Ascending aorta (tissue), 2 donors: ENCODE results near the gene ZFYVE28. TPM values are rescaled to one million over a fixed set of nuclear protein-coding genes. Genes with fewer than 3 reads are reported as not detected.

Source experiments
- DNase-seq, 2 donors: peaks; one replicate each; pipeline ENCODE4 v3.0.0-alpha.2; 2019; ENCODE audit warnings: low spot score in 2 of 2
- H3K27ac ChIP-seq, 2 donors: fragments of 200-600 bp; sonication (generic); one replicate each; pipeline ENCODE4 v1.5.1; 2016 to 2017; ENCODE audit warnings: mild to moderate bottlenecking in 1 of 2
- H3K27me3 ChIP-seq: fragments of 200-600 bp; sonication (generic); one replicate; pipeline ENCODE4 v1.5.1; 2017
- H3K36me3 ChIP-seq, 2 donors: fragments of 200-600 bp; sonication (generic); one replicate each; pipeline ENCODE4 v1.5.1; 2016
- H3K4me1 ChIP-seq, 2 donors: fragments of 200-600 bp; sonication (generic); one replicate each; pipeline ENCODE4 v1.5.1; 2016 to 2017; ENCODE audit warnings: mild to moderate bottlenecking in 1 of 2
- H3K4me3 ChIP-seq, 2 donors: fragments of 200-600 bp; sonication (generic); one replicate each; pipeline ENCODE4 v1.5.1; 2016 to 2017; ENCODE audit warnings: mild to moderate bottlenecking in 1 of 2
- H3K9me3 ChIP-seq, 2 donors: fragments of 200-600 bp; sonication (generic); one replicate each; pipeline ENCODE4 v1.5.1; 2016
- intact Hi-C: fragments of 100-400 bp; cut with DNase I; formaldehyde crosslinking; loops from one replicate; pipeline ENCODE4 v1.15.1; 2023
- total RNA-seq: library from RNA; depleted of rRNA; stranded (reverse); fragments of >200 nt; gene quantifications from one replicate; pipeline ENCODE4 v1.1.0, GENCODE V29; 2016
- TF ChIP-seq, protein P1 (sequence below), 3 experiments: fragments of 200-600 bp in 2 of 3; fragments of 450-650 bp in 1 of 3; sonication (generic) in 2 of 3; IDR thresholded peaks; one replicate each; pipeline ENCODE4 v1.5.1; 2016 to 2019; ENCODE audit warnings: antibody characterized with exemption in 3 of 3, mild to moderate bottlenecking in 1 of 3, moderate library complexity in 1 of 3

ZFYVE28 gene
- total RNA-seq, 1 donor from 2014 or later, result 12.3 TPM

DNA sequence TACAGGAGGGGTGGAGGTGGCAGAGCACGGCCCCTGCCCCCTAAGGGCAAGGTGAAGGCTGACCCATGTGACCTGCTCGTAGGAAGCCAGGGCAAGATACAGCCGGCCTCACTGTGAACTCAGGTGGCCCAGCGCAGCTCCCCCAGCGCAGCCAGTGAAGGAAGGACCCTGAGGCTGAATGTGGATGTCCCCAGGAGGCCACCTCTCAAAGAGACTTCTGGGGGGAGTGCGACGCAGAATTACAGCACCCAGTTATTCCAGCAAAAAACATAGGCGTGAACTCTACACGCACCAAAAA lies 52.6 kb downstream of the ZFYVE28 start:
- no peaks in the 10 kb centered on the region for H3K36me3 ChIP-seq
- no peak overlapping the region for H3K27ac ChIP-seq
- no peaks in the 10 kb centered on the region for H3K9me3 ChIP-seq
- peaks cover 7 to 11% of the 10 kb centered on the region in 2 donors for H3K4me1 ChIP-seq
- no peak overlapping the region for H3K4me3 ChIP-seq
- intact Hi-C loops, result no loop called here
- peak in 1 of 2 donors; percentile 41 for DNase-seq
- no peaks in the 10 kb centered on the region for H3K27me3 ChIP-seq
- TF ChIP-seq, protein P1, sequence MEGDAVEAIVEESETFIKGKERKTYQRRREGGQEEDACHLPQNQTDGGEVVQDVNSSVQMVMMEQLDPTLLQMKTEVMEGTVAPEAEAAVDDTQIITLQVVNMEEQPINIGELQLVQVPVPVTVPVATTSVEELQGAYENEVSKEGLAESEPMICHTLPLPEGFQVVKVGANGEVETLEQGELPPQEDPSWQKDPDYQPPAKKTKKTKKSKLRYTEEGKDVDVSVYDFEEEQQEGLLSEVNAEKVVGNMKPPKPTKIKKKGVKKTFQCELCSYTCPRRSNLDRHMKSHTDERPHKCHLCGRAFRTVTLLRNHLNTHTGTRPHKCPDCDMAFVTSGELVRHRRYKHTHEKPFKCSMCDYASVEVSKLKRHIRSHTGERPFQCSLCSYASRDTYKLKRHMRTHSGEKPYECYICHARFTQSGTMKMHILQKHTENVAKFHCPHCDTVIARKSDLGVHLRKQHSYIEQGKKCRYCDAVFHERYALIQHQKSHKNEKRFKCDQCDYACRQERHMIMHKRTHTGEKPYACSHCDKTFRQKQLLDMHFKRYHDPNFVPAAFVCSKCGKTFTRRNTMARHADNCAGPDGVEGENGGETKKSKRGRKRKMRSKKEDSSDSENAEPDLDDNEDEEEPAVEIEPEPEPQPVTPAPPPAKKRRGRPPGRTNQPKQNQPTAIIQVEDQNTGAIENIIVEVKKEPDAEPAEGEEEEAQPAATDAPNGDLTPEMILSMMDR (IDR thresholded peaks at IDR 0.05), result no peak

DNA sequence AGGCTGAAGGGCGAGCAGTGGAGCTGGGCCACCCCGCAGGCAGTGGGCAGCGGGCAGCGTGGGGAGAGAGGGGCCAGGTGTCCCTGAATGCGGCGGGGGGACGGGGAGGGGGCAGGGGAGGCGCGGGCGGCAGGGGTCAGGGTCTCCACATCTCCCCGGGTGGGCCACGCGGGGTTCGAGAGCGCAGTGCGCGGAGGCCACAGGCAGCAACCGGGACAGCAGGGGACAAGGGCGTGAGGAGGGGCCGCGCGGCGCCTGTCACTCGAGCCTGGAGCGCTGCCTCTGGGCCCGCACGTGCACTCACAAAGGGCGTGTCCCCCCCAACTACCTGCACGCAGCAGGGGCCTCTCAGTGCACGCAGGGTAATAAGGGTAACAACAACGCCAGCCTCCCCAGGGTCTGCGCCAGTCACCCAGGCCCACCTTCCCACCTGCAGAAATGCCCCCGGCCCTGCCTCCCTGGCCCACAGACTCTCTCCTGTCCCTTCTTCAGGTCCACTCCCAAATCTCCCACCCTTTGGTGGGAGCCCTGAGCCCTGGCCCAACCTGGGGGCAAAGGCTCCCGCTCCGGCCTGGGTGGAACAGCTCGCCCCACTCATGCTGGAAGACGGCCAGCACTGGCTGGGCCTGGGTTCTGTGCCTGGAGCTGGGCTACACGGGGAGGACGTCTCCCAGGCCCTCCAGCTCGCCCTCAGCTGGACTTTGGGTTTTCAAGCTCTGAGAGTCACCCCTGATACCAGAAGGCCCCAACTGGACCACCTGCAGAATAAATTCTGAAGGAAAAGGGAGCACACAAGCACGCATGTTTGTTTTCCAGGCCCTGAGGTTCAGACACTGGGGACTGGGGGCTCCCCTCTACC lies 53.2 kb downstream of the ZFYVE28 start:
- DNase-seq, result peak in 1 of 2 donors; percentile 60
- Histone ChIP-seq H3K4me3 (peak overlapping the region; percentile 40 to 79), H3K27ac (peak overlapping the region in 1 of 2 donors; percentile 1), H3K36me3 (no peaks in the 10 kb centered on the region), H3K4me1 (peaks cover 7 to 11% of the 10 kb centered on the region in 2 donors), H3K27me3 (no peaks in the 10 kb centered on the region), H3K9me3 (no peaks in the 10 kb centered on the region)
- TF ChIP-seq, protein P1 (IDR thresholded peaks at IDR 0.05), result no peak
- intact Hi-C loops, result no loop called here

DNA sequence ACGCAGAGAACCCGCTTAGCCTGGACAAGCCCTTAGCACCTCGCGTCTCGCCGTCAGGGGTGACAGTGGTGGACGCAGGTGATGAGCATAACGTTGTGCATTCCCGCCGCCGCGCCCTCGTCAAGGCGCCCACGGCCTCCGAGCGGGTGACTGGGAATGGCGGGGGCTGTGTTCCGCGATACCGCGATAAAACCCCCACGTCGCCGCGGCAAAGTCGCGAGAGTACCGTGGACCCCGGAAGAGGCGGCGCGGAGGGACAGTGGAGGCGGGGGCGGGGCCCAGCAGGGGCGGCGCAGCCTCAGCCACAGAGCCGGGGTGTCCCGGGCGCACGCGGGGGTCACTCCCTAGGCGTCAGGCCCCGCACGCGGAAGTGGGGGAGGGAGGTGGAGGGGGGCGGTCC lies 53.8 kb downstream of the ZFYVE28 start:
- intact Hi-C loops, result no loop called here
- peak in 1 of 2 donors; percentile 67 for DNase-seq
- no peaks in the 10 kb centered on the region for H3K36me3 ChIP-seq
- peak overlapping the region in 1 of 2 donors; percentile 1 for H3K27ac ChIP-seq
- no peaks in the 10 kb centered on the region for H3K27me3 ChIP-seq
- TF ChIP-seq, protein P1 (IDR thresholded peaks at IDR 0.05), result no peak
- H3K4me1 ChIP-seq, result peaks cover 7 to 11% of the 10 kb centered on the region in 2 donors
- H3K4me3 ChIP-seq, result peak overlapping the region; percentile 40 to 79
- H3K9me3 ChIP-seq, result no peaks in the 10 kb centered on the region

GRCh38 chr4:2363951-2364653 lies 54.3 kb downstream of the ZFYVE28 start:
- intact Hi-C loops, result no loop called here
- Histone ChIP-seq H3K4me1 (peaks cover 7 to 11% of the 10 kb centered on the region in 2 donors), H3K27me3 (no peaks in the 10 kb centered on the region), H3K4me3 (peak overlapping the region; percentile 40 to 79), H3K9me3 (no peaks in the 10 kb centered on the region), H3K27ac (no peak overlapping the region), H3K36me3 (no peaks in the 10 kb centered on the region)
- DNase-seq, result peak in 1 of 2 donors; percentile 60
- TF ChIP-seq, protein P1 (IDR thresholded peaks at IDR 0.05), result no peak

DNA sequence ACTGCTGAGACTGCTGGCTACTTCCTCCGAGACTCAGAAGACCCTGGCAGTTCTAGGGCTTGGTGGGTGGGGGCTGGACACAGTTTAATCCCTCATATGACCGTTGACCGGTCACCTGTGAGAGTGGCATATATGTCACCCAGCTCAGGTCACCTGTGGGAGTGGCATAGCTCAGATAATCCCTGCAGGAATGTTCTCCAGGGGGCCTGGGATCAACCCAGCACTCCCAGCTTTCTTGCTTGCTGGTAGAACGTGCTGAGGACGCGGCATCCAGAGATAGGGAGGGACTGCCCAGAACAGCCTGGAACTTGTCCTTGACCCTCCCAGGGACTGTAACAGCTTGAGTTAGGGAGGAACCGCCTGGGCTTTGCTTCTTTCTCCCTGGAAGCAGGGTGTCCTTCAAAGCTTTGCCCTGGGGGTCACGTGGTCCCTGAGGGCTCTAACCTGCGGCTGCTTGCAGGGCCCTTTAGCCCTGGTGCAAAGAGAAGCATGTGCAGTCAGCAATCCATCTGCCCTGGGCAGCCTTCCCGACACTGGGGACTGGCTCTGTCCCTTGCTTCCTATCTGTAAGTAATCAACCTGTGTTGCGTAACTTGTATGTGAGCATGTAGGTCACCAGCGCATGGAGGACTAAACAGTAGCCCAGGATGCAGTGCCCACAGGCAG lies 55.3 kb downstream of the ZFYVE28 start:
- Histone ChIP-seq H3K27ac (no peak overlapping the region), H3K4me1 (peaks cover 7 to 11% of the 10 kb centered on the region in 2 donors)

More for the DNA sequence above, 55.3 kb downstream of the ZFYVE28 start:
- no peaks in the 10 kb centered on the region for H3K36me3 ChIP-seq
- H3K9me3 ChIP-seq, result no peaks in the 10 kb centered on the region
- no peaks in the 10 kb centered on the region for H3K27me3 ChIP-seq
- intact Hi-C loops, result no loop called here
- no peak overlapping the region for H3K4me3 ChIP-seq
- TF ChIP-seq, protein P1 (IDR thresholded peaks at IDR 0.05), result no peak
- DNase-seq, result peak in 1 of 2 donors; percentile 60
